ENCODE measurements around the gene THAP2. TPM values are rescaled to one million over a fixed set of nuclear protein-coding genes. Genes with fewer than 3 reads are reported as not detected.

THAP2 gene
- total and polyA plus RNA-seq, 2 experiments from 2014 or later = 4.7 to 16.5 TPM

GRCh38 chr12:71654200-71654599 is 9.9 kb upstream of the THAP2 start:
- no peak overlapping the region for H3K27ac Mint-ChIP-seq
- H3K4me3 Mint-ChIP-seq = no peak overlapping the region
- peaks cover 20% of the 10 kb centered on the region for H3K36me3 ChIP-seq (ENCODE audit: insufficient read depth)

More at GRCh38 chr12:71654200-71654599, 9.9 kb upstream of the THAP2 start:
- Histone ChIP-seq H3K79me2 (replicated peaks; ENCODE audit: insufficient read depth) (peaks cover 96% of the 10 kb centered on the region), H2AFZ (no peak overlapping the region), H3K4me2 (no peak overlapping the region), H3K4me3 (no peak overlapping the region), H3K4me1 (ENCODE audit: insufficient read depth) (no peaks in the 10 kb centered on the region), H3K9me2 (ENCODE audit: insufficient read depth) (no peaks in the 10 kb centered on the region), H3K27me3 (ENCODE audit: insufficient read depth) (no peaks in the 10 kb centered on the region), H3K27ac (ENCODE audit: low read depth) (no peak overlapping the region), H3F3A (replicated peaks; ENCODE audit: low read depth) (no peaks in the 10 kb centered on the region), H4K20me1 (replicated peaks; ENCODE audit: insufficient read depth) (peaks cover 13% of the 10 kb centered on the region; the same call in 1 of the 2 replicates)
- no peaks in the 10 kb centered on the region for H3K4me1 Mint-ChIP-seq
- no peak for ATAC-seq
- no peak for TF ChIP-seq EZH2 (IDR thresholded peaks at IDR 0.05; ENCODE audit: low read depth, unreplicated experiment)
- TF ChIP-seq EZH2phosphoT487 (IDR thresholded peaks at IDR 0.05; ENCODE audit: unreplicated experiment) = no peak
- no peak for TF ChIP-seq ZNF331 (CRISPR knock-in tag; IDR thresholded peaks at IDR 0.05; ENCODE audit: low read depth)
- no peak for TF ChIP-seq POLR2AphosphoS5 (IDR thresholded peaks at IDR 0.05; ENCODE audit: low read depth)
- TF ChIP-seq CREB1 (CRISPR knock-in tag; IDR thresholded peaks at IDR 0.05; ENCODE audit: low read depth) = no peak
- TF ChIP-seq ZNF114 (CRISPR knock-in tag; IDR thresholded peaks at IDR 0.05) = no peak
- no peak for TF ChIP-seq CTCF (conservative IDR thresholded peaks at IDR 0.05; ENCODE audit: low read depth in 2 of 2)
- TF ChIP-seq REST (IDR thresholded peaks at IDR 0.05; ENCODE audit: unreplicated experiment) = no peak
- TF ChIP-seq NANOG (IDR thresholded peaks at IDR 0.05; ENCODE audit: borderline replicate concordance) = no peak
- TF ChIP-seq ETS1 (IDR thresholded peaks at IDR 0.05) = no peak
- no peak for TF ChIP-seq ZNF462 (CRISPR knock-in tag; IDR thresholded peaks at IDR 0.05)
- no peak for TF ChIP-seq JUNB (IDR thresholded peaks at IDR 0.05; ENCODE audit: unreplicated experiment)
- no peak for TF ChIP-seq STAT1 (IDR thresholded peaks at IDR 0.05; ENCODE audit: unreplicated experiment)
- no peak for DNase-seq (ENCODE audit: low spot score)
- no peaks in the 10 kb centered on the region for H3K9me3 Mint-ChIP-seq
- H3K27me3 Mint-ChIP-seq (ENCODE audit: insufficient read depth, low read depth, poor library complexity) = no peaks in the 10 kb centered on the region
- H3K36me3 Mint-ChIP-seq (ENCODE audit: low read depth) = peaks cover 36% of the 10 kb centered on the region

Data from GM23338 (cell line).